Right renal cortex interstitium (tissue), 3 donors: ENCODE measurements around the gene CEP112. TPM values are rescaled to one million over a fixed set of nuclear protein-coding genes. Genes with fewer than 3 reads are reported as not detected.
"Not testable (repeated sequence)": the region's sequence is repeated elsewhere in the genome, so short reads cannot be mapped to it uniquely, and the experiment has no call there.

Source experiments
- DNase-seq, 3 donors: peaks; one replicate each; pipeline ENCODE4 v3.0.0-alpha.2; 2013; ENCODE audit warnings: low read depth in 3 of 3, low spot score in 2 of 3
- polyA plus RNA-seq, 3 donors: library from polyadenylated mRNA; unstranded; fragments of 120-200 nt; gene quantifications; one replicate each; pipeline ENCODE4 v1.2.1, GENCODE V29; 2013; ENCODE audit not compliant: insufficient read length in 3 of 3

The CEP112 gene
- polyA plus RNA-seq, 3 donors: 14.2 to 18.5 (median 17.7) TPM

DNA sequence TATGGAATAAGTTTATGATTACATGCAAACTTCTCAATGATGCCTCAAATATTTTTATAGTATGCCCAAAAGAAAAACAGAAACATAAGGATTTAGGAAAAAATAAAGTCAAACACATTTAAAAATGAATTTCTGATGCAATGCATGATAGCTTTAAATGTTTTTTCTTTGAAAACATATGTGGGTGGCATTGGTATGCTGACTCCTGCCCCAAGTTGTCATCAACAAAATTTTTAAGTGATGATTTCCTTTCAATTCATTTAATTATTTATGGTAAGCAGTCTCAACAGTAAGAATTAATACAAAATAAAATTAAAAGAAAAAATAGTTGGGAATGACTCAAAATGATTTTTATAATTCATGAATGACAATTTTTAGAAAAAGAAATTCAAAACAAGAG, 104.9 kb downstream of the CEP112 start:
- DNase-seq: no peak

DNA sequence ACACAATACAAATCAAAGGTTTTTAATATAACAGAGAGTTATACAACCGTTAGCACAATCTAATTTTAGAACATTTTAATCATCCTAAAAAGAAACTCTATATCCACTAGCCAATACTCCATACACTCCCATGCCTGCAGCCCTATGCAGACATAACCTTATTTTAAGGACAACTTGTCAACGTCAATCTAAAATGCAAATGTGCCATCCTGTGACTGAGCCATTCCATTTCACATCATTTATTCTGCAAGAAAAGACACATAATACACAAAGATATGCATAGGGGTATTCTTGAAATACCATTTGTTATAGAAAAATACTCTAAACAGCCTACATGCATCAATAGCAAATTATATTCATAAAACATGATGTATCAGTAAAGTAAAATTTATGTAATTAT, 106.7 kb downstream of the CEP112 start:
- no peak for DNase-seq

DNA sequence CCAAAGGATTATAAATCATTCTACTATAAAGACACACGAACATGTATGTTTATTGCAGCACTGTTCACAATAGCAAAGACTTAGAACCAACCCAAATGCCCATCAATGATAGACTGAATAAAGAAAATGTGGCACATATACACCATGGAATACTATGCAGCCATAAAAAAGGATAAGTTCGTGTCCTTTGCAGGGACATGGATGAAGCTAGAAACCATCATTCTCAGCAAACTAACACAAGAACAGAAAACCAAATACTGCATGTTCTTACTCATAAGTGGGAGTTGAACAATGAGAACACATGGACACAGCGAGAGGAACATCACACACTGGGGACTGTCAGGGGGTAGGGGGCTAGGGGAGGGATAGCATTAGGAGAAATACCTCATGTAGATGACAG, 111.3 kb downstream of the CEP112 start:
- DNase-seq: not testable (repeated sequence)

DNA sequence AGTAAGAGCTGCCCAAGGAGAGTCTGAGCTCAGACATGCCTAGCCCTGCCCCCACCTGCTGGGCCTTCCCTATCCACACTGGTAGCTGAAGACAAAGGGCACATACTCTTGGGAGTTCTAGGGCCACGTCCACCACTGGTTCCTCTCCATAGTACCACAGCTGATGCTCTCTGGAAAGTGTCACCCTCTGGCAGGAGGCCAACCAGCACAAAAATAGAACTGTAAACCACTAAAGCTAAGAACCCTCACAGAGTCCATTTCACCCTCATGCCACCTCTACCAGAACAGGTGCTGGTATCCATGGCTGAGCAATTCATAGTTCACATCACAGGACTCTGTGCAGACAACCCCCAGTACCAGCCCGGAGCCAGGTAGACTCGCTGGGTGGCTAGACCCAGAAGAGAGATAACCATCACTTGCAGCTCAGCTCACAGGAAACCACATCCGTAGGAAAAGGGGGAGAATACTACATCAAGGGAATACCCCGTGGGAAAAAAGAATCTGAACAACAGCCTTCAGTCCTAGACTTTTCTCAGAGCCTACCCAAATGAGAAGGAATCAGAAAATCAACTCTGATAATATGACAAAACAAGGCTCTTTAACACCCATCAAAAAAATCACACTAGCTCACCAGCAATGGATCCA, 115.3 kb downstream of the CEP112 start:
- no peak for DNase-seq

DNA sequence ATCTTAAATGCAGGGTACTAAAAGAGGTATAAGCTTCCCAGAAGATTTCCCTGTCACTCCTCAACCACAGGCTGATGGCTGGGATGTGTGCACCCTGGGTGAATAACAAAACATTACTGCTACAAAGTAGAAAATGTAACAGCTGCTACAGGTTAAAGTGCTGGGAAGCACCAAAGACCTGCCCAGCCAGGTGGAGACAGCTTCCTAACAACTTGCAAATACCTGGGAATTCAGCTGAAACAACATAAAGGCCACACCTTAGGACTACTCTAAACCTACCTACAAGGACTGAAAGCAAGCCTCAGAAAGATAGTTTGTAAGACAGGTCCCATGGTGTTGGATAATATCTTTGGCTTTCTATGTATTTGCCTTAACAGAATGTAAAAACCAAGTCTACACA, 118.5 kb downstream of the CEP112 start:
- no peak for DNase-seq

DNA sequence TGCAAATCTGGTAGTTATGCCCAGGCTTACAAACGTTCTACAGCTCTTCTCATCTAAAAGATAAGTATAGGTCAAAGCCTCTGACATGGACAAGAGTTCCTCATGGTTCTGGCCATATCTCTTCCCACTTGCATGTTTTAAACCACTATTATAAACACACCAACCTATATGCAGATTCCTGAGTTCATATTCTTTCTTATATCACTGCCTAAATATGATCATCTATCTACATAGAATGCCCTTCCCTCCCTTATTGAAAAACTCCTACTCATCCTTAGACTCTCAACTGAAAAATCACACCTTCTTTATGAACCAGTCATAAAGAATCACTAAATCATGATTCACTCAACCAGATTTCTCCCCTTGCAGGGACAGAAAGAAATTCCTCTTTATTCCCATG, 128.2 kb downstream of the CEP112 start:
- DNase-seq: no peak

DNA sequence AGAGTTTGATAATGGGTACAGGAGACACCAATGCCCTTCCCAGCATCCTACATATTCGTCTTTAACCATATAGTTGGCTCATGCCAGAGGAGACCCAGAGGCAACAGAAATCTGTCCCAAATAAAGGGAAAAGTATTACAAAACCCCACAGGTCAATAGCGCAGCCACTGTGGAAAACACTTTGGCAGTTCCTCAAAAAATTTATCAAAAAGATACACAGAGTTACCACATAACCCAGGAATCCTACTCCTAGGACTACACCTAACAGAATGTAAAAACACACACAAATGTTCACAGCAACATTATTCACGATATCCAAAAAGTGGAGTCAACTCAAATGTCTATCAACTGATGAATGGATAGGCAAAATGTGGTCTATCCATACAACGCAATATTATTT, 135.8 kb downstream of the CEP112 start:
- DNase-seq: no peak

DNA sequence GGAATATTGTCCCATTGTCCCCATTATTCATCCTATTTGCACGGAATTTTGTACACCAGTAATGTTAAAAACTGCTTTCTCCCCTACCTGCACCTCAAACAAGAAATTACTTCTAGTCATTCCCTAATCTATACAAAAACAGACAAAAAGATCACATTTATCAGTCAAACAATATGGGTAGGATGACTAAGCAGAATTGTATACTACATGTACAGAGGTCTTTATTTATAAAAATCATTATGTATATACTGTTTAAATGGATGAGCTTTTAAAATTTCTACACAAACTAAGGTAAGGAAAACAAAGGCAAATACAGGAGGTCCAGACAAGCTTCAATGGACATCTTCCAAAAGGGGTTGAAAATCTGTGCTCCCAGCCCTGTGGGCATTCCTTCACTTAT, 137.7 kb downstream of the CEP112 start:
- DNase-seq: no peak

DNA sequence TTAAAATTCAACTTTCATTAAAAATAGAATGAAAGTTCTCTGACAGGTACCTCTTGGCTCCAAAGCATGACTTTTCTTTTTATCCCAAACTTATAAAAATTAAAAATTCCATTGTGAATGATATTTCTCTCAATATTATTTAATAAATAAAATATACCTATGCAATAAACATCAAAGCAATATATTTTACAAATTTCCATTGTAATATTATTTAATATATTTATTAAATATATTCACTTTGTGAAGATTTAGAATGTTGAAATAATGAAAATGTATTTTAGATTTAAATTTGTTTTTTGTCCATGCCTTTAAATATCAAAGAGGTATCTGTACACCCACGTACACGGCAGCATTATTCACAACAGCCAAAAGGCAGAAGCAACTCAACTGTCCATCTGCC, 147.8 kb downstream of the CEP112 start:
- no peak for DNase-seq

DNA sequence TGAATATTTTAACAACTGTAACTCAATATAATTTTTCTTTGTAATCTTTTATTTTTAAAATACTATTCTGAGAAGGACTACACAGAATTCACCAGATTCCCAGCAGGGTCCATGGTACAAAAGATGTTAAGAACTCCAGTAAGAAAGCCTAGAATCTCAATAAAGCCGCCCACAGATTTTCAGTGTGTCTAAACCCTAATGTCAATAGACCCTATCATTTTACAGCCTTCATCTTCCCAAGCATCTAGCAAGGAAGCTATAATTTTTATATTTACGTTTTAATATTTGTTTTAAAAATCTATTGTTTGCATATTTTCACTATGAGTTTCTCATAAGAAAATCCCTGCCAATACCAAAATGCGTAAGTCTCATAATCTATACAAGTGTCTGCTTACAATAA, 148.5 kb downstream of the CEP112 start:
- no peak for DNase-seq

DNA sequence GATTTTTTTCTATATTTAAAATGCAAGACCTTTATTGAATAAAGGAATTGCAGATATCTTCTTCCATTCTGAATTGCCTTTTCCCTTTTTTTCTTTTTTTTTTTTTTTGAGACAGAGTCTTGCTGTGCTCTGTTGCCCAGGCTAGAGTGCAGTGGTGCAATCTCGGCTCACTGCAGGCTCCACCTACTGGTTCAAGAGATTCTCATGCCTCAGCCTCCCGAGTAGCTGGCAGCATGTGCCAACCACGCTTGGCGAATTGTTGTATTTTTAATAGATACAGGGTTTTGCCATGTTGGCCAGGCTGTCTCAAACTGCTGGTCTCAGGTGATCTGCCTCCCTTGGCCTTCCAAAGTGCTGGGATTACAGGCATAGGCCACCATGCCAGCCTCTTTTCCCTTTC, 151.5 kb downstream of the CEP112 start:
- no peak for DNase-seq

DNA sequence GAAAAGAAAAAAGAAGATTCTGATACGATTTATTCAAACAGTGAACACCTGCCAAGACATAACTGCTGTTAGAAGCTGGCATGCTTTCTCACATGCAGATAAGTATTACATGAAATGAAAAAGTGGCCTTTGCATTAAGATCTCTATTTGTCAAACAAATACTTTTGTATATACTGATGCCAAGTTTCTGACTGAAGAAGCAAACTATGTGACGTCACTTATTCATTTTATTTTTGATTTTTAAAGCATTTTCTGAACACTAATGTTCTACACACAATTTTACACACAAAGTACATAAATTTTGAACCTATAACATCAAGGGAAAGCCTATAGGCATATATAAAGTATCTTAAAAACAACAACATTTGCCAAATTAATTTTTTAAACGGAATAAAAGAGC, 153.8 kb downstream of the CEP112 start:
- no peak for DNase-seq

DNA sequence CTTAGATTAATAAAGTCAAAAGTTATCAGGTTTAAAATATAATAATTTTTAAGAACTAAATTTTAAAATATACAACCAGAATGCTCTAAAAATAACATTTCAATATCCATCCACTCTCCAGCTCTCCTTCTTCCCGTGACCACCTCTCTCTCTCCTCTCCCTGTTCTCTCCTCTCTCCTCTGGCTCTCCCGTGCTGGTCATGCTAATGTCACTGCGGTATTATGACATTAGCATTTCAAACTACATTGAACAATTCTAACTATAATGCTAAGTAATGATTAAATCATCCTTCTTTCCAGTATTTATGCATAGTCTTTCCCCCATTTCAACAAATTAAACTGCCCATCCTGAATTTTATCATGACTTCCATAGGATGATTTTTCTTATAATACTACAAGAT, 154.7 kb downstream of the CEP112 start:
- no peak for DNase-seq

DNA sequence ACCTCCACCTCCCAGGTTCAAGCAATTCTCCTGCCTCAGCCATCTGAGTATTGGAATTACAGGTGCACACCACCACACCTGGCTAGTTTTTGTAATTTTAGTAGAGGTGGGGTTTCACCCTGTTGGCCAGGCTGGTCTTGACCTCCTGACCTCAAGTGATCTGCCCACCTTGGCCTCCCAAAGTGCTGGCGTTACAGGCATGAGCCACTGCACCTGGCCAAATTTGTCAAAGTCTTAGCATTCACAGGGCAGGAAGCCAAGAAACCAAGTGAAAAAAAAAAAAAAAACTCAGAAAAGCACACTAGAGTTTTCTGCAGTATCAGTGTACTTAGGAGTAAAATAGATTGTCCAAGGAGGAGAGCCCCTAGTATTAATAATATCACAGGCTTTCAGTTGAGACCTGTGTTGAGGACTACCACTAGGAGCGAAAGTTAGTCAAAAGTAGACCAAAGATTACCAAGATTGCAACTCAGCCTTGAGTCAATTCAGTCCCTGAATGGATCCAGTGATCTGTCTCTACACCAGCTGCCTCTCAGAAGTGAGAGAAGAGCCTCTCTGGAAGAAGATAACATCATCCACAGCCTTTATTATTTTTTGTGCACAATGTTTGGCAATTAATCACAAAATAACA, 159.7 kb downstream of the CEP112 start:
- no peak for DNase-seq

DNA sequence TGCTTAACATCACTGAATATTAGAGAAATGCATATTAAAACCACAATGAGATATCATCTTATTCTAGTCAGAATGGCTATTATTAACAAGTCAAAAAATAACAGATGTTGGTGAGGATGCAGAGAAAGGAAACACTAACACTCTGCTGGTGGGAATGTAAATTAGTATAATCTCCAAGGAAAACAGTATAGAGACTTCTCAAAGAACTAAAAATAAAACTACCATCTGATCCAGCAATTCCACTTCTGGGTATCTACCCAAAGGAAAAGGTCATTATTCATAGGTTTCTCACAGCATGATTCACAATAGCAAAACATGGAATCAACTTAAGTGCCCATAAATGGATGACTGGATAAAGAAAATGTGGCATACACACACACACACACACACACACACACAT, 166.4 kb downstream of the CEP112 start:
- no peak for DNase-seq

DNA sequence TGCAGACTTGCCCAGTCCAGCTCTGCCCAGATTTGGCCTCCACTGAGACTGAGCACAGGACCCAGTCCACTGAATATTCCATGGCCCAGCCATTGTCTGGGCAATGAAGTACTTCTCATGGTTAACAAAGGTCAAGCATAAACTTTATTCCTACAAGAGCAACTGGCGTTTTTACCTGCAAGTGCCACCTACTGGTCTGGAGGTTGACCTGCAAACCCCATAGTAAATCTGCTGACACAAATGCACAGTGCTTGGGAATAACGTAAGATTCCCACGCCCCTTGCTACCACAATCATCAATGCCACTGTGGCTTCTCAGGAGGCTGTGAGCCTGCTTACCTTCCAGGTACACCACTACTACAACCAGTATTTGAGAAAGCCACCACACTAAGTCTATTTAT, 170.2 kb downstream of the CEP112 start:
- DNase-seq: no peak

DNA sequence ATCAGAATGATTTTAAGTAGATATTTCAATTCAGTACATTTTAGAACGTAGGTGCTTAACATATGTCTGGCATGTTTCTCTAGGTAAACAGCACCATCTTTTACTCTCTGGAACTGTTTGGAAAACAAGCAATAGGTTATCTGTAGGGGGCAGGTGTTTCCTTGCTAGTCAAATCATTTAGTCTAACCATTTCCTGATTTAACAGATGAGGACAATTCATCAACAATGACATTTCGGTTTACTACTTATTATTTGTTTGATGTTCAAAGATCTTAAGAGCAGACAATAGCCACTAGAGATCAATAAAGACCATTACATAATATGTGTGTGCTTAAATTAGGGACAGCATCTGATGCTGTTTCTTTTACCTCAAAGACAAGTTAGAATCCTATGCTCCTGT, 173.1 kb downstream of the CEP112 start:
- no peak for DNase-seq

DNA sequence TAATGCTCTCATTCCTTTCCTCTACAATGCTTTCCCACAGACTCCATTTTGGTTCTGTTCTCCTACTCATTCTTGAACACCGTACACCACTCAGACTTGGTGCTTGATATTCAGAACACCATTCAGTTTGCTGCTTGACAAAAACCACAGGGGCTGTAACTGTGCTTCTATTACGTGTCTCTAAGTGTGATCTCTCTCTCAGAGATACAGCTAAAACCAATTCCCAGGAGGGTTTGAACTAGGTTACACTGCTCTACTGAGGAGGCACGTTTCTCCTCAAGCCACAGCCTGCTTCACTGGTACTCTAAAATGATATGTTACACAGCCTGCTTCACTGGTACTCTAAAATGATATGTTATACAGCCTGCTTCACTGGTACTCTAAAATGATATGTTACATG, 175.7 kb downstream of the CEP112 start:
- DNase-seq: no peak

DNA sequence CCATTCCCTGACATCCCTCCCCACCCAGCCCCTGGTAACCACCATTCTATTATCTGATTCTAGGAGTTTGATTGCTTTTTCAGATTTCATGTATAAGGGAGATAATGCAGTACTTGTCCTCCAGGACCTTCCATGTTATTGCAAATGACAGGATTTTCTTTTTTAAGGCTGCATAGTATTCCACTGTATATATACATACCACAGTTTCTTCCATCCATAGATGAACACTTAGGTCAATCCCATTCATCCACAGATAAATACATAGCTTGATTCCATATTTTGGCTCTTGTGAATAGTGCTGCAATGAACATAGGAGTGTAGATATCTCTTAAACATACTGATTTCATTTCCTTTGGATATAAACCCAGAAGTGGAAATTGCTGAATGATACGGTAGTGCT, 183.3 kb downstream of the CEP112 start:
- DNase-seq: no peak

DNA sequence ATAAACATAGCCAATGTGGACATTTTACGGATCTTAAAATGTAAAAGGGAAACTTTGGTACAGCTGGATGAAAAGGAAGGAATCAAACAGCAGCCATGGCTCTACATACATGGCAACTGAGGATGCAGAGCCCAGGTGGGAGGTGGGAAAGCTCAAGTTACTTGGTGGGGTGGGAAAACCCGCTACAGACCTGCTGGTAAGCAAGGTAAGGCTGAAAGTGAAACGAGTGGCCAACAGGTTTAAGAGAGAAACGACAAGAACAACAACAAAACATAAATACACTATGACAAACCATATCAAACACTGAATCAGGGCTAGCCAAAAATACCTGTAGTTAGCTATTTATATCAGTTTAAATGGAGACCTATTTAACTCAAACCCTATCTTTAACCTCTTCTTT, 185.3 kb downstream of the CEP112 start:
- no peak for DNase-seq

DNA sequence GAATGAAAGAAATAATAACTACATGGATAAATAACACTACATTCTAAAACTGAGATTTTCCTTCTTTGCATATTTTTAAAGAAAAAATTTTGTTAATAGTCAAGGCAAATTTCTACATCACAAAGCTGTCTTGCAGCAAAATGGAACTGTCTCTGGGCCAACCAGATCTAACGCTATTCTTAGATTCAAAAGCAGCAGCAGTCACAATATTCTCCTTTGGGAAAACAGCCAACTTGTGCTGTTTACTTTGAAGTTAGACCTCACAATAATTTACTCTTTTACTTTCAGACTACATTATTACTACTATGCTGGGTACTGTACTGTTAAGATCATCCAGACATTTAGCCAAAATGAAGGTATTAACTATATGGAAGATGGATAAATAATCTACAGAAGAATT, 189.1 kb downstream of the CEP112 start:
- no peak for DNase-seq

DNA sequence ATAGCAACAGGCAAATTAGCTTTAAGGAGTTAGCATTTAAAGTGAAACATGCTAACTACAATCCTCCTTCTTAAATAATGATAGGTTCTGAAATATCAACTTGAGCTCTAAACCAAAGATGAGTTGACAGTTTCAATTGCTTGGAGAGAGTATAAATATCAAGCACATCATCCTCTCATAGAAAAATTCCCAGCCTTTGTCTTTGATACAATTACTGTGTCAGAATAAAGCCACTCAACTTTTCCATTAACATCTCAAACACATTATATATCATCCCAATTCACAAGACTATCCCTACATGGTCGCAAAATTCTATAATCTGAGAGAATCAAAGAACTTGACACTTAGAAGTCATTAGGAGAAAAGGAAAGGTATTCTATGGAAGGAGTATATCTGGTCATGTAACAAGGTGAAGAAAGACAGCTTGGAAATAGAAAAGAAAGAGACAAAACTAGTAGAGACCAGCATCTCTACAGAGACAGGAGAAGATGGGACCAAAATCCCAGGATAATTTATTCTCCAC, 189.8 kb downstream of the CEP112 start:
- DNase-seq: no peak

DNA sequence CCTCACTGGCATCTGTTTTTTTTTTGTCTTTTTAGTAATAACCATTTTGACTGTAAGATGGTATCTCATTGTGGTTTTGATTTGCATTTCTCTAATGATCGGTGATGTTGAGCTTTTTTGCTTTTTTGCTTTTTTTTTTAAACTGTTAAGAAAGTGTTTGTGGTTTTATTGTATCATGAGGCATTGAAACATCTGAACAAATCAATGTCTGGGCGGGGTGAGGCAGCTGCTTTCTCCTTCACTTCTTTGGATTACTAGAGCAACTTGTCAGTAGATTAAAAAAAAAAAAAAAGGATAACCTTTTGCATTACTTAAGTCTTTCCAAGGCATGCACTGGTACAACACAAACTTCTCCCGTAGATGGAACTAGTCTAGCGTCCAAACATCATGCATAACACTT, 191.7 kb downstream of the CEP112 start:
- no peak for DNase-seq
